Uterus (tissue), 4 donors: ENCODE results near the gene DERL3. TPM values are rescaled to one million over a fixed set of nuclear protein-coding genes. Genes with fewer than 3 reads are reported as not detected.
"Not testable (repeated sequence)": the region's sequence is repeated elsewhere in the genome, so short reads cannot be mapped to it uniquely, and the experiment has no call there.

Source experiments
- DNase-seq, 2 donors: peaks; one replicate each; pipeline ENCODE4 v3.0.0-alpha.2; 2019 to 2020
- H3K27ac ChIP-seq, 2 donors: fragments of 200-600 bp; sonication (generic); 1 replicate in 1 of 2; 2 replicates in 1 of 2; pipeline ENCODE4 v1.5.1; 2016 to 2018
- H3K27me3 ChIP-seq, 2 donors: fragments of 200-600 bp; sonication (generic); one replicate each; pipeline ENCODE4 v1.5.1; 2018 to 2019; ENCODE audit warnings: control low read depth in 1 of 2
- H3K36me3 ChIP-seq, 2 donors: fragments of 200-600 bp; sonication (generic); one replicate each; pipeline ENCODE4 v1.5.1; 2019; ENCODE audit warnings: control low read depth in 1 of 2
- H3K4me1 ChIP-seq, 2 donors: fragments of 200-600 bp; sonication (generic); one replicate each; pipeline ENCODE4 v1.5.1; 2018 to 2019; ENCODE audit warnings: control low read depth in 1 of 2
- H3K4me3 ChIP-seq, 2 donors: fragments of 200-600 bp; sonication (generic); 1 replicate in 1 of 2; 2 replicates in 1 of 2; pipeline ENCODE4 v1.5.1; 2018 to 2019; ENCODE audit warnings: mild to moderate bottlenecking in 1 of 2
- H3K9me3 ChIP-seq, 2 donors: fragments of 200-600 bp; sonication (generic); one replicate each; pipeline ENCODE4 v1.5.1; 2019; ENCODE audit warnings: control low read depth in 1 of 2
- CTCF ChIP-seq, 4 experiments: fragments of 200-600 bp in 2 of 4; fragments of 450-650 bp in 2 of 4; sonication (generic) in 2 of 4; IDR thresholded peaks; one replicate each; pipeline ENCODE4 v1.5.1; 2016 to 2019; ENCODE audit warnings: antibody characterized with exemption in 4 of 4, mild to moderate bottlenecking in 2 of 4, moderate library complexity in 1 of 4
- POLR2A ChIP-seq, 2 donors: fragments of 450-650 bp; IDR thresholded peaks; one replicate each; pipeline ENCODE4 v1.6.1; 2016; ENCODE audit warnings: antibody characterized with exemption in 2 of 2, mild to moderate bottlenecking in 1 of 2, moderate library complexity in 1 of 2
- intact Hi-C: fragments of 100-400 bp; cut with DNase I; formaldehyde crosslinking; loops from one replicate; pipeline ENCODE4 v1.15.1; 2023; ENCODE audit warnings: low total_unique reads
- total RNA-seq, 4 donors: library from RNA; depleted of rRNA in 3 of 4; stranded (reverse); fragments of >200 nt in 3 of 4; gene quantifications; one replicate each; pipeline versions ENCODE4 v1.1.0 to v1.2.4, GENCODE V29; 2014 to 2023
- donor health status: DM: yes; HTN: yes; CAD: no.

The DERL3 gene
- total RNA-seq, 4 donors from 2014 or later: 0.95 to 1.2 TPM; not detected in 2

- Histone ChIP-seq H3K4me3 (no peak overlapping the region), H3K36me3 (no peaks in the 10 kb centered on the region), H3K4me1 (no peaks in the 10 kb centered on the region), H3K27ac (no peak overlapping the region), H3K9me3 (no peaks in the 10 kb centered on the region), H3K27me3 (no peaks in the 10 kb centered on the region)
- TF ChIP-seq CTCF (IDR thresholded peaks at IDR 0.05) (no peak), POLR2A (IDR thresholded peaks at IDR 0.05) (no peak)
- no peak for DNase-seq
- intact Hi-C loops: no loop called here
Observed at GRCh38 chr22:23877566-23877965, 38.8 kb upstream of the DERL3 start.

- intact Hi-C loops: no loop called here
- H3K4me1 ChIP-seq: no peaks in the 10 kb centered on the region
- no peak overlapping the region for H3K4me3 ChIP-seq
- no peak for DNase-seq
- no peaks in the 10 kb centered on the region for H3K9me3 ChIP-seq
- no peaks in the 10 kb centered on the region for H3K27me3 ChIP-seq
- H3K36me3 ChIP-seq: no peaks in the 10 kb centered on the region
- H3K27ac ChIP-seq: no peak overlapping the region
- TF ChIP-seq CTCF (IDR thresholded peaks at IDR 0.05) (no peak), POLR2A (IDR thresholded peaks at IDR 0.05) (no peak)
Observed at GRCh38 chr22:23875801-23876200, 37.0 kb upstream of the DERL3 start.

GRCh38 chr22:23874871-23875270, 36.1 kb upstream of the DERL3 start:
- H3K4me3 ChIP-seq: no peak overlapping the region
- H3K9me3 ChIP-seq: no peaks in the 10 kb centered on the region
- H3K36me3 ChIP-seq: no peaks in the 10 kb centered on the region
- DNase-seq: no peak
- no peaks in the 10 kb centered on the region for H3K4me1 ChIP-seq
- intact Hi-C loops: no loop called here
- TF ChIP-seq CTCF (IDR thresholded peaks at IDR 0.05) (no peak), POLR2A (IDR thresholded peaks at IDR 0.05) (no peak)
- no peak overlapping the region for H3K27ac ChIP-seq
- H3K27me3 ChIP-seq: no peaks in the 10 kb centered on the region

GRCh38 chr22:23868580-23868979, 29.8 kb upstream of the DERL3 start:
- DNase-seq: no peak
- intact Hi-C loops: no loop called here
- Histone ChIP-seq H3K27ac (no peak overlapping the region), H3K4me1 (no peaks in the 10 kb centered on the region), H3K27me3 (no peaks in the 10 kb centered on the region), H3K36me3 (no peaks in the 10 kb centered on the region), H3K9me3 (no peaks in the 10 kb centered on the region), H3K4me3 (no peak overlapping the region)
- no peak for TF ChIP-seq POLR2A (IDR thresholded peaks at IDR 0.05)
- no peak for TF ChIP-seq CTCF (IDR thresholded peaks at IDR 0.05)

- DNase-seq, H3K36me3 ChIP-seq, H3K27ac ChIP-seq, H3K27me3 ChIP-seq, H3K9me3 ChIP-seq, H3K4me3 ChIP-seq, intact Hi-C loops, H3K4me1 ChIP-seq: not testable (repeated sequence)
Observed at GRCh38 chr22:23864499-23865154, 25.8 kb upstream of the DERL3 start.

GRCh38 chr22:23862103-23862502, 23.3 kb upstream of the DERL3 start:
- Histone ChIP-seq H3K4me1 (no peaks in the 10 kb centered on the region), H3K36me3 (no peaks in the 10 kb centered on the region), H3K9me3 (no peaks in the 10 kb centered on the region), H3K4me3 (no peak overlapping the region), H3K27me3 (no peaks in the 10 kb centered on the region), H3K27ac (no peak overlapping the region)
- intact Hi-C loops: no loop called here
- no peak for TF ChIP-seq POLR2A (IDR thresholded peaks at IDR 0.05)
- TF ChIP-seq CTCF (IDR thresholded peaks at IDR 0.05): peak in 2 of 4 experiments; percentile 8 to 14
- DNase-seq: no peak

- intact Hi-C loops, DNase-seq, H3K36me3 ChIP-seq, H3K4me3 ChIP-seq, H3K4me1 ChIP-seq, H3K27ac ChIP-seq, H3K27me3 ChIP-seq, H3K9me3 ChIP-seq: not testable (repeated sequence)
Observed at GRCh38 chr22:23860187-23860586, 21.4 kb upstream of the DERL3 start.
